Measurements from ENCODE around the gene PTPRD.

- TF ChIP-seq CTCF (conservative IDR thresholded peaks at IDR 0.05 in 1 of 2, IDR thresholded peaks at IDR 0.05 in 1 of 2; ENCODE audit: extremely low read depth in 1 of 2, insufficient read depth in 1 of 2, low read depth in 1 of 2, low read length in 2 of 2) (no peak), EZH2 (IDR thresholded peaks at IDR 0.05; ENCODE audit: borderline replicate concordance, low read length) (no peak)
Measured at GRCh38 chr9:8400378-8400777, 2212.4 kb downstream of the PTPRD start.
